ENCODE measurements around the gene NAALADL2. TPM values are rescaled to one million over a fixed set of nuclear protein-coding genes. Genes with fewer than 3 reads are reported as not detected.

The NAALADL2 gene
- total and polyA plus RNA-seq, 9 of the 15 experiments (the other 6 are each of a cell fraction or from before 2014, with no cell fraction given): 0.29 to 1.1 (median 0.79) TPM; not detected in 1

DNA sequence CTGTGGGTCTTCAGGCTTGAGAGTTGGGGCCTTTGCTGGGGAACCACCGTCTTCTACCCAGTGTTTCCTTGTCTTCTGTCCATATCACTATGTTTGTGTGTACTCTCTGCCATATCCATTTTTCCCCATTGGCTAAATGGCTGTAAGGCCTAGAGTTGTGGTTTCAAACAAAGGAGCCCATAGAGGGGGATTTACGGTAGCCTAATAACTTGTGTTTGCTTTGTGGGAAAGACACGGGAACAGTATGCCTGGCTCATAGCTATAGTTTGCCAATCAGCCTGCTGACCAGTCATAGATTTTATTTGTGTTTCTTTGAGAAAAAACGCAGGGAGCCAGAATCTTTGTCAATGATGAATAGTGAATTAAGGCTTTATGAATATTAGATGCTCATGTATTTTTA lies 554.8 kb downstream of the NAALADL2 start (continued):
- TF ChIP-seq NR4A1 (CRISPR knock-in tag; IDR thresholded peaks at IDR 0.05) (no peak), NR4A1 (tag; IDR thresholded peaks at IDR 0.05) (no peak), ZKSCAN1 (IDR thresholded peaks at IDR 0.05; ENCODE audit: low read depth, low read length) (no peak), PPARD (CRISPR knock-in tag; IDR thresholded peaks at IDR 0.05) (no peak), SRSF1 (IDR thresholded peaks at IDR 0.05; ENCODE audit: low read depth, low read length) (no peak)
- TF ChIP-seq, protein P1, sequence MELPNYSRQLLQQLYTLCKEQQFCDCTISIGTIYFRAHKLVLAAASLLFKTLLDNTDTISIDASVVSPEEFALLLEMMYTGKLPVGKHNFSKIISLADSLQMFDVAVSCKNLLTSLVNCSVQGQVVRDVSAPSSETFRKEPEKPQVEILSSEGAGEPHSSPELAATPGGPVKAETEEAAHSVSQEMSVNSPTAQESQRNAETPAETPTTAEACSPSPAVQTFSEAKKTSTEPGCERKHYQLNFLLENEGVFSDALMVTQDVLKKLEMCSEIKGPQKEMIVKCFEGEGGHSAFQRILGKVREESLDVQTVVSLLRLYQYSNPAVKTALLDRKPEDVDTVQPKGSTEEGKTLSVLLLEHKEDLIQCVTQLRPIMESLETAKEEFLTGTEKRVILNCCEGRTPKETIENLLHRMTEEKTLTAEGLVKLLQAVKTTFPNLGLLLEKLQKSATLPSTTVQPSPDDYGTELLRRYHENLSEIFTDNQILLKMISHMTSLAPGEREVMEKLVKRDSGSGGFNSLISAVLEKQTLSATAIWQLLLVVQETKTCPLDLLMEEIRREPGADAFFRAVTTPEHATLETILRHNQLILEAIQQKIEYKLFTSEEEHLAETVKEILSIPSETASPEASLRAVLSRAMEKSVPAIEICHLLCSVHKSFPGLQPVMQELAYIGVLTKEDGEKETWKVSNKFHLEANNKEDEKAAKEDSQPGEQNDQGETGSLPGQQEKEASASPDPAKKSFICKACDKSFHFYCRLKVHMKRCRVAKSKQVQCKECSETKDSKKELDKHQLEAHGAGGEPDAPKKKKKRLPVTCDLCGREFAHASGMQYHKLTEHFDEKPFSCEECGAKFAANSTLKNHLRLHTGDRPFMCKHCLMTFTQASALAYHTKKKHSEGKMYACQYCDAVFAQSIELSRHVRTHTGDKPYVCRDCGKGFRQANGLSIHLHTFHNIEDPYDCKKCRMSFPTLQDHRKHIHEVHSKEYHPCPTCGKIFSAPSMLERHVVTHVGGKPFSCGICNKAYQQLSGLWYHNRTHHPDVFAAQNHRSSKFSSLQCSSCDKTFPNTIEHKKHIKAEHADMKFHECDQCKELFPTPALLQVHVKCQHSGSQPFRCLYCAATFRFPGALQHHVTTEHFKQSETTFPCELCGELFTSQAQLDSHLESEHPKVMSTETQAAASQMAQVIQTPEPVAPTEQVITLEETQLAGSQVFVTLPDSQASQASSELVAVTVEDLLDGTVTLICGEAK (IDR thresholded peaks at IDR 0.05): no peak
- TF ChIP-seq, protein P1 (CRISPR knock-in tag; IDR thresholded peaks at IDR 0.05): no peak
